ENCODE measurements around the gene ATG16L1. TPM values are rescaled to one million over a fixed set of nuclear protein-coding genes. Genes with fewer than 3 reads are reported as not detected.

The ATG16L1 gene
- total and polyA plus RNA-seq, 2 donors (not counting 3 experiments of a cell fraction or from before 2014, with no cell fraction given): 18.1 to 29.8 TPM

DNA sequence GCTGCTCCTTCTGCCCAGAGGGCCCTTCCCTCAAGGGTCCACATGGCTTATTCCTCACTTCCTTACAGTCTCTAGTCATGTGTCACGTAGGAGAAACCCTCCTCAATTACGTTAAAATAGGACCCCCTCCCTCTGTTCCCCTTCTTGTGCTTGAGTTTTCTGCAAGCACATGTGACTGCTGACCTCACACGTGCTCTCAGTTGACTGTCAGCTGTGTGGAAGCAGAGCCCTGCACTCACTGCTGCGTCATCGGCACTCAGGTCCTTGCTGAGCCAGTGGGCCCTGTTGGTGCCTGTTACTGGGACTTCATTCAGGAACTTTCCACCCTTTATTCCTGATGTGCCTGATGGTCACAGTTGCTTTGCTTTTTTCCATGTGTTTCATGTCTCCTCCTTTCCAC lies 11.1 kb downstream of the ATG16L1 start:
- Histone ChIP-seq H3K4me2 (ENCODE audit: insufficient read depth, low read length) (no peak overlapping the region), H3K27ac (ENCODE audit: insufficient read depth, low read depth, low read length) (no peak overlapping the region), H3K9ac (replicated peaks; ENCODE audit: extremely low read depth, insufficient read depth, low read length) (no peak overlapping the region), H3K36me3 (ENCODE audit: control insufficient read depth in 2 of 2, extremely low read depth in 1 of 2, insufficient read depth in 2 of 2, low read length in 2 of 2) (peaks cover 23 to 53% of the 10 kb centered on the region in 2 experiments), H3K9me1 (replicated peaks; ENCODE audit: control insufficient read depth, extremely low read depth, insufficient read depth, low read length) (no peaks in the 10 kb centered on the region), H3K4me3 (replicated peaks in 1 of 3; ENCODE audit: insufficient read depth in 1 of 3, low read depth in 1 of 3, low read length in 3 of 3) (no peak overlapping the region), H3K9me3 (replicated peaks; ENCODE audit: control insufficient read depth, insufficient read depth, low read length) (no peaks in the 10 kb centered on the region), H3K79me2 (ENCODE audit: control insufficient read depth, insufficient read depth, low read length) (peaks cover 23% of the 10 kb centered on the region), H4K20me1 (replicated peaks; ENCODE audit: control insufficient read depth, extremely low read depth, insufficient read depth, low read length) (no peaks in the 10 kb centered on the region), H3K4me1 (ENCODE audit: control insufficient read depth, extremely low read depth, insufficient read depth, low read length) (no peaks in the 10 kb centered on the region), H2AFZ (ENCODE audit: low read depth, low read length) (no peak overlapping the region), H3K27me3 (ENCODE audit: control insufficient read depth in 2 of 2, insufficient read depth in 2 of 2, low read length in 2 of 2) (no peaks in the 10 kb centered on the region)
- CTCF ChIA-PET: interaction anchor here (1.2 to 1.3 kb wide), 2 partner anchors 10 to 410 kb away, joined by 3 read pairs; no protein-coding TSS in a partner anchor
- intact Hi-C loops (cut with micrococcal nuclease): no loop called here
- FAIRE-seq (no peak), DNase-seq (ENCODE audit: low read depth, low spot score) (no peak)
- dilution Hi-C loops (cut with MboI; ENCODE audit: extremely low pct_ligation_motif_present, low sequenced_read_pairs): no loop called here
- POLR2A ChIA-PET: no interaction called here
- TF ChIP-seq GATA2 (IDR thresholded peaks at IDR 0.05; ENCODE audit: insufficient read depth, insufficient read length, low read depth, low read length) (no peak), POLR2A (IDR thresholded peaks at IDR 0.05; ENCODE audit: low read depth, low read length) (no peak), MYC (IDR thresholded peaks at IDR 0.05; ENCODE audit: low read depth, low read length) (no peak), POLR2AphosphoS5 (IDR thresholded peaks at IDR 0.05; ENCODE audit: insufficient read depth, low read depth, low read length) (no peak), FOS (IDR thresholded peaks at IDR 0.05; ENCODE audit: borderline replicate concordance, insufficient read depth, low read length) (no peak), EZH2 (IDR thresholded peaks at IDR 0.05; ENCODE audit: borderline replicate concordance, low read depth, low read length, severe bottlenecking) (no peak), JUN (IDR thresholded peaks at IDR 0.05; ENCODE audit: borderline replicate concordance, insufficient read depth, insufficient read length, low read depth) (no peak)
- TF ChIP-seq, protein P1, sequence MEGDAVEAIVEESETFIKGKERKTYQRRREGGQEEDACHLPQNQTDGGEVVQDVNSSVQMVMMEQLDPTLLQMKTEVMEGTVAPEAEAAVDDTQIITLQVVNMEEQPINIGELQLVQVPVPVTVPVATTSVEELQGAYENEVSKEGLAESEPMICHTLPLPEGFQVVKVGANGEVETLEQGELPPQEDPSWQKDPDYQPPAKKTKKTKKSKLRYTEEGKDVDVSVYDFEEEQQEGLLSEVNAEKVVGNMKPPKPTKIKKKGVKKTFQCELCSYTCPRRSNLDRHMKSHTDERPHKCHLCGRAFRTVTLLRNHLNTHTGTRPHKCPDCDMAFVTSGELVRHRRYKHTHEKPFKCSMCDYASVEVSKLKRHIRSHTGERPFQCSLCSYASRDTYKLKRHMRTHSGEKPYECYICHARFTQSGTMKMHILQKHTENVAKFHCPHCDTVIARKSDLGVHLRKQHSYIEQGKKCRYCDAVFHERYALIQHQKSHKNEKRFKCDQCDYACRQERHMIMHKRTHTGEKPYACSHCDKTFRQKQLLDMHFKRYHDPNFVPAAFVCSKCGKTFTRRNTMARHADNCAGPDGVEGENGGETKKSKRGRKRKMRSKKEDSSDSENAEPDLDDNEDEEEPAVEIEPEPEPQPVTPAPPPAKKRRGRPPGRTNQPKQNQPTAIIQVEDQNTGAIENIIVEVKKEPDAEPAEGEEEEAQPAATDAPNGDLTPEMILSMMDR (IDR thresholded peaks at IDR 0.05; ENCODE audit: extremely low read depth in 1 of 2, insufficient read depth in 1 of 2, low read depth in 1 of 2, low read length in 2 of 2): no peak
- TF ChIP-seq, protein P2, sequence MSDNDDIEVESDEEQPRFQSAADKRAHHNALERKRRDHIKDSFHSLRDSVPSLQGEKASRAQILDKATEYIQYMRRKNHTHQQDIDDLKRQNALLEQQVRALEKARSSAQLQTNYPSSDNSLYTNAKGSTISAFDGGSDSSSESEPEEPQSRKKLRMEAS (IDR thresholded peaks at IDR 0.05; ENCODE audit: insufficient read depth, insufficient read length): no peak
- BruUV-seq (replicated peaks): no TSS peak
